ENCODE measurements around the gene AGBL4. TPM values are rescaled to one million over a fixed set of nuclear protein-coding genes. Genes with fewer than 3 reads are reported as not detected.

Gene AGBL4
- total RNA-seq, 4 donors from 2014 or later, result 0.19 to 1.0 (median 1.0) TPM; not detected in 1

DNA sequence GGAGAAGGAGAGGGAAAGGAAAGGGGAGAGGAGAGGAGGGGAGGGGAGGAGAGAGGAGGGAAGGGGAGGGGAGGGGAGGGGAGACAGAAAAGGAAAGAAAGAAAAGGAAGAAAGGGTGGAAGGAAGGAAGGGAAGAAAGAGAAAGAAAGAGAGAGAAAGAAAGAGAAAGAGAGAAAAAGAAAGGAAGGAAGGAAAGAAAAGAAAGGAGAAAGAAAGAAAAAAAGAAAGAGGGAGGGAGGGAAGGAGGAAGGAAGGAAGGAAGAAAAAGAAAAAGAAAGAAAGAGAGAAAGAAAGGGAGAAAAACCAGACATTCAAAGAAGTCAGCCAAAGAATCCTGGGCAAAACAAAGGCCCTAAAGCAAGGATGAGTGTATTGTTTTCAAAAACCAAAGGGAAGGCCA lies 1426.1 kb downstream of the AGBL4 start:
- no peaks in the 10 kb centered on the region for H3K36me3 ChIP-seq
- DNase-seq (ENCODE audit: low spot score in 2 of 2), result no peak
- TF ChIP-seq EP300 (IDR thresholded peaks at IDR 0.05) (no peak), POLR2AphosphoS5 (IDR thresholded peaks at IDR 0.05) (no peak), POLR2A (IDR thresholded peaks at IDR 0.05) (no peak)
- TF ChIP-seq, protein P1, sequence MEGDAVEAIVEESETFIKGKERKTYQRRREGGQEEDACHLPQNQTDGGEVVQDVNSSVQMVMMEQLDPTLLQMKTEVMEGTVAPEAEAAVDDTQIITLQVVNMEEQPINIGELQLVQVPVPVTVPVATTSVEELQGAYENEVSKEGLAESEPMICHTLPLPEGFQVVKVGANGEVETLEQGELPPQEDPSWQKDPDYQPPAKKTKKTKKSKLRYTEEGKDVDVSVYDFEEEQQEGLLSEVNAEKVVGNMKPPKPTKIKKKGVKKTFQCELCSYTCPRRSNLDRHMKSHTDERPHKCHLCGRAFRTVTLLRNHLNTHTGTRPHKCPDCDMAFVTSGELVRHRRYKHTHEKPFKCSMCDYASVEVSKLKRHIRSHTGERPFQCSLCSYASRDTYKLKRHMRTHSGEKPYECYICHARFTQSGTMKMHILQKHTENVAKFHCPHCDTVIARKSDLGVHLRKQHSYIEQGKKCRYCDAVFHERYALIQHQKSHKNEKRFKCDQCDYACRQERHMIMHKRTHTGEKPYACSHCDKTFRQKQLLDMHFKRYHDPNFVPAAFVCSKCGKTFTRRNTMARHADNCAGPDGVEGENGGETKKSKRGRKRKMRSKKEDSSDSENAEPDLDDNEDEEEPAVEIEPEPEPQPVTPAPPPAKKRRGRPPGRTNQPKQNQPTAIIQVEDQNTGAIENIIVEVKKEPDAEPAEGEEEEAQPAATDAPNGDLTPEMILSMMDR (IDR thresholded peaks at IDR 0.05), result no peak
- H3K9me3 ChIP-seq, result no peaks in the 10 kb centered on the region
- H3K27me3 ChIP-seq, result no peaks in the 10 kb centered on the region
- no peak overlapping the region for H3K4me3 ChIP-seq
- H3K27ac ChIP-seq, result no peak overlapping the region
- no peaks in the 10 kb centered on the region for H3K4me1 ChIP-seq

DNA sequence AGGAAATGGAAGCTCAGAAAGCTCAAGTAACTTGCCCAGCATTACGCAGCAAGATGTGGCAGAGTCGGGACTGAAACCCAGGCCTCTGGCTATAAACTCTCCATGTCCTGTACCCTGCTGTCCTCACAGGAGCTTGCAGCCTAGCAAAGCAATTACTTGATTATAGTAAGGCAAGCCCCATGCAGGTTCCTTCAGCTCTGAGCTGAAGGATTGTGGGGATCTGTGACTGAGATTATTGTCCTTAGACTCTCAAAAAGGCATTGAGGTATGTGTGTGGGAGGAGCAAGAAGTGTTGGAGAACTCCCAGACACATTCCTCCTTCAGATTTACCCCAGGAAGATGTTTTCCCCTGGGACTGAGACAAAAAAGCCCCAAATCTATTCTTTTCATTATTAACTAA lies 1427.7 kb downstream of the AGBL4 start:
- no peak overlapping the region for H3K4me3 ChIP-seq
- TF ChIP-seq POLR2A (IDR thresholded peaks at IDR 0.05), result no peak
- TF ChIP-seq EP300 (IDR thresholded peaks at IDR 0.05), result no peak
- TF ChIP-seq POLR2AphosphoS5 (IDR thresholded peaks at IDR 0.05), result no peak
- TF ChIP-seq, protein P1 (IDR thresholded peaks at IDR 0.05), result no peak
- no peaks in the 10 kb centered on the region for H3K36me3 ChIP-seq
- 75% methylated on average over 2 of the region's 2 CpGs for WGBS
- no peaks in the 10 kb centered on the region for H3K4me1 ChIP-seq
- no peaks in the 10 kb centered on the region for H3K27me3 ChIP-seq
- H3K9me3 ChIP-seq, result no peaks in the 10 kb centered on the region
- H3K27ac ChIP-seq, result no peak overlapping the region
- DNase-seq (ENCODE audit: low spot score in 2 of 2), result no peak

DNA sequence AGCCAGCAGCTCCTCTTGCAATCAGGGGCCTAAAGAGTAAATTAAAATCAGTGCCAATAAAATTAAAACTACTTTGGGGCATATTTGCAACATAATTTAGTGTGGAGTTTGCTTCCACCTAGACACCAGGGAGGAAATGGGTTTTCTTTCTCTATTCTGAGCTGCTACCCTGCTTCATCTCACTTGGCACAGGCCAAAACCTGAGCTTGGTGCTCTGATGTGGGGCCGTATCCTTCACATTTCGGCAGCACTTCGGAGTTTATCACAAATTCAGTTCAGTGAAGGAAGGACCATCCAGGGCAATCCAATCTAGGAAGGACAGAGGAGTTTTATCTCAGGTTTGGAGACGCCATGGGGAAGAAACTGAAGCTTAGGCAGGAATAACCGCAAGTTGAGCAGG lies 1428.1 kb downstream of the AGBL4 start:
- TF ChIP-seq EP300 (IDR thresholded peaks at IDR 0.05) (no peak), POLR2AphosphoS5 (IDR thresholded peaks at IDR 0.05) (no peak), POLR2A (IDR thresholded peaks at IDR 0.05) (no peak)
- TF ChIP-seq, protein P1 (IDR thresholded peaks at IDR 0.05), result no peak
- Histone ChIP-seq H3K27ac (no peak overlapping the region), H3K4me1 (no peaks in the 10 kb centered on the region), H3K36me3 (no peaks in the 10 kb centered on the region), H3K27me3 (no peaks in the 10 kb centered on the region), H3K4me3 (no peak overlapping the region), H3K9me3 (no peaks in the 10 kb centered on the region)
- DNase-seq (ENCODE audit: low spot score in 2 of 2), result no peak
- 81% methylated on average over 5 of the region's 5 CpGs for WGBS

DNA sequence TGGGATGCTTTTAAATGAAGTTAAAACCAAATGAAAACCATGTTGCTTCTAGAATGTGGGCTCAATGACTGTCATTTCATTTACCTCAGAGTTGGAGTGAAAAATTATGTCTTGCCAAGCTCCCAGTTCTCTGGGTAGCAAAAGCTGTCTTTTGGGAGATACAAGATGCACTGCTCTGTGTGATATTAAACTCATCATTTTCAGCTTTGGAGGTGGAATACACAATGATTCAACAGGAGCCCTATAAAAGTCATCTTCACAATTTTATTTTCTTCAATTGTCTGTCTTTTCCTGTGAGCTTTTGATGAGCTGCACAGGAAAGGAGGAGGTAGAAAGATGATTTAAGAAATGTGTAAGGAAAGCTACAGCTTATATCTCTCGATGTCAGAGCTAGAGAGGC lies 1431.4 kb downstream of the AGBL4 start:
- Histone ChIP-seq H3K27me3 (no peaks in the 10 kb centered on the region), H3K4me1 (no peaks in the 10 kb centered on the region), H3K36me3 (no peaks in the 10 kb centered on the region), H3K4me3 (no peak overlapping the region), H3K27ac (no peak overlapping the region), H3K9me3 (no peaks in the 10 kb centered on the region)
- WGBS, result 54% methylated on average over 1 of the region's 1 CpG
- no peak for DNase-seq (ENCODE audit: low spot score in 2 of 2)
- TF ChIP-seq, protein P1 (IDR thresholded peaks at IDR 0.05), result no peak
- no peak for TF ChIP-seq POLR2AphosphoS5 (IDR thresholded peaks at IDR 0.05)
- TF ChIP-seq POLR2A (IDR thresholded peaks at IDR 0.05), result no peak
- no peak for TF ChIP-seq EP300 (IDR thresholded peaks at IDR 0.05)

DNA sequence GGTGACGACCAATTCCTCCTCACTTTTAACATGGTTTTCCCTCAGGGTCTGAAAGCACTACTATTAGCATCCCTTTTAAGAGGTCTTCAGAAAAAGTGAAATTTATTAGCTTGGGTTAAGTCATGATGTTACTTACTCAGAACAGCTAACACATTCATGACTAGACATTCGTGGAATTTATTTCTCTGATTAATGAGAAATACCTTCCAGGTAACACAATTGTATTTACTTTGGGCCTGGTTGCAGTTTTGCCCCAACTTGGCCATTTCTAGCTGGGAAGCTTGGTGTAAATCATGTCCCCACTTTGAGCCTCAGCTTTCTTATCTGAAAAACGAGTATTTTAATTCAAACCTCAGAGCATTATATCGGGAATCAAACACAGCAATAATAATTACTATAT lies 1432.6 kb downstream of the AGBL4 start:
- H3K27ac ChIP-seq, result no peak overlapping the region
- no peaks in the 10 kb centered on the region for H3K9me3 ChIP-seq
- WGBS, result 72% methylated on average over 4 of the region's 4 CpGs
- no peaks in the 10 kb centered on the region for H3K27me3 ChIP-seq
- H3K36me3 ChIP-seq, result no peaks in the 10 kb centered on the region
- DNase-seq (ENCODE audit: low spot score in 2 of 2), result no peak
- TF ChIP-seq, protein P1 (IDR thresholded peaks at IDR 0.05), result no peak
- TF ChIP-seq POLR2AphosphoS5 (IDR thresholded peaks at IDR 0.05) (no peak), EP300 (IDR thresholded peaks at IDR 0.05) (no peak), POLR2A (IDR thresholded peaks at IDR 0.05) (no peak)
- no peaks in the 10 kb centered on the region for H3K4me1 ChIP-seq
- H3K4me3 ChIP-seq, result no peak overlapping the region
